Mammary epithelial cell (primary cell): ENCODE data around the gene STK33.

Source experiments
- EZH2 ChIP-seq: IDR thresholded peaks from 2 replicates; pipeline ENCODE4 v1.6.1; 2012; ENCODE audit warnings: low read length, inconsistent platforms, borderline replicate concordance
- TF ChIP-seq, protein P1 (sequence below), 2 donors: IDR thresholded peaks in 1 of 2; conservative IDR thresholded peaks in 1 of 2; 2 replicates each; pipeline ENCODE4 v1.5.1; 2011 to 2012; ENCODE audit warnings: inconsistent platforms in 2 of 2, low read length in 2 of 2, mild to moderate bottlenecking in 2 of 2, control low read depth in 1 of 2, low read depth in 1 of 2; ENCODE audit not compliant: insufficient read depth in 1 of 2; ENCODE audit errors: extremely low read depth in 1 of 2

DNA sequence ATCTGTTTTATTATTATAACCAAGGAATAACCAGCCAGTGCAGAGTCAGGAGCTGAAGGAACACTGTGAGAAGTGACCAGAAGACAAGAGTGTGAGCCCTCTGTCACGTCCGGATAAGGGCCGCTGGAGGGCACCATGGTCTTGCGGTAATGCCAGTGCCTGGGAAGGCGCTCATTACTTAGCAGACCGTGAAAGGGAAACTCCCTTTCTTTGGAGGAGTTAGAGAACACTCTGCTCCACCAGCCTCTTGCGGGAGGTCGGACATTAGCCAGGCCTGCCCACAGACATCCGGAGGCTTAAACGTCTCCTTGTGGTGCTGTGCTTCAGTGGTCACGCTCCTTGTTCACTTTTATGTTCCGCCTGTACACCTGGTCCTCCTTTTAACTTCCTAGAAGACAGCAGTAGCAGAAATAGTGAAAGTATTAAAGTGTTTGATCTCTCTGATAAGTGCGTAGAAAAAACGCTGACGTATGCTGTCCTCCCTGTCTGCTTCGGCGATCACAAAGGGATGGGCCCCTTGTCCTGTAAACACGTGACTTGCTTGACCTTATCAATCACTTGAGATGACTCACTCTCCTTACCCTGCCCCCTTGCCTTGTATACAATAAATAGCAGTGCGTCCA is 209.7 kb downstream of the STK33 start:
- TF ChIP-seq, protein P1, sequence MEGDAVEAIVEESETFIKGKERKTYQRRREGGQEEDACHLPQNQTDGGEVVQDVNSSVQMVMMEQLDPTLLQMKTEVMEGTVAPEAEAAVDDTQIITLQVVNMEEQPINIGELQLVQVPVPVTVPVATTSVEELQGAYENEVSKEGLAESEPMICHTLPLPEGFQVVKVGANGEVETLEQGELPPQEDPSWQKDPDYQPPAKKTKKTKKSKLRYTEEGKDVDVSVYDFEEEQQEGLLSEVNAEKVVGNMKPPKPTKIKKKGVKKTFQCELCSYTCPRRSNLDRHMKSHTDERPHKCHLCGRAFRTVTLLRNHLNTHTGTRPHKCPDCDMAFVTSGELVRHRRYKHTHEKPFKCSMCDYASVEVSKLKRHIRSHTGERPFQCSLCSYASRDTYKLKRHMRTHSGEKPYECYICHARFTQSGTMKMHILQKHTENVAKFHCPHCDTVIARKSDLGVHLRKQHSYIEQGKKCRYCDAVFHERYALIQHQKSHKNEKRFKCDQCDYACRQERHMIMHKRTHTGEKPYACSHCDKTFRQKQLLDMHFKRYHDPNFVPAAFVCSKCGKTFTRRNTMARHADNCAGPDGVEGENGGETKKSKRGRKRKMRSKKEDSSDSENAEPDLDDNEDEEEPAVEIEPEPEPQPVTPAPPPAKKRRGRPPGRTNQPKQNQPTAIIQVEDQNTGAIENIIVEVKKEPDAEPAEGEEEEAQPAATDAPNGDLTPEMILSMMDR (conservative IDR thresholded peaks at IDR 0.05 in 1 of 2, IDR thresholded peaks at IDR 0.05 in 1 of 2; ENCODE audit: extremely low read depth in 1 of 2, insufficient read depth in 1 of 2, low read depth in 1 of 2, low read length in 2 of 2), result peak in 1 of 2 donors; percentile 43
- no peak for TF ChIP-seq EZH2
